ENCODE data around the gene BCAT1.
"Not testable (repeated sequence)": the region's sequence is repeated elsewhere in the genome, so short reads cannot be mapped to it uniquely, and the experiment has no call there.

BCAT1 gene

DNA sequence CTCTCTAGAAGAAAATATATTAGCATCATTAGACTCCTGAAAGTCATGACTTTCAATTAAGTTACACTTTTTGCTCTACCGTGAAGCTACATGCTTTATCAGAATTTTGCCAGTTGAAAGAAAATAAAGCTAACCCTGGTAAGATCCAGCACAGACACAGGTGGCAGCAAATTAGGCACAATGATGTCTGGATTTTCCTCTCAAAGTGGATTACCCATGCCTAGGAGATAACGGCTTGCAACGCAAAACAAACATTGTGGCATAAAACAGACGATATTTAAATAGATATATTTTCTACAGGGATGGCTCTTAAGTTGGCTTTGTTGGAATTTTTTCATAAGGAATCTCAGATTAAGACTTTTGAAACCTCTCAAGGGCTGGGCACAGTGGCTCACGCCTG lies 33.4 kb downstream of the BCAT1 start:
- TF ChIP-seq, protein P1, sequence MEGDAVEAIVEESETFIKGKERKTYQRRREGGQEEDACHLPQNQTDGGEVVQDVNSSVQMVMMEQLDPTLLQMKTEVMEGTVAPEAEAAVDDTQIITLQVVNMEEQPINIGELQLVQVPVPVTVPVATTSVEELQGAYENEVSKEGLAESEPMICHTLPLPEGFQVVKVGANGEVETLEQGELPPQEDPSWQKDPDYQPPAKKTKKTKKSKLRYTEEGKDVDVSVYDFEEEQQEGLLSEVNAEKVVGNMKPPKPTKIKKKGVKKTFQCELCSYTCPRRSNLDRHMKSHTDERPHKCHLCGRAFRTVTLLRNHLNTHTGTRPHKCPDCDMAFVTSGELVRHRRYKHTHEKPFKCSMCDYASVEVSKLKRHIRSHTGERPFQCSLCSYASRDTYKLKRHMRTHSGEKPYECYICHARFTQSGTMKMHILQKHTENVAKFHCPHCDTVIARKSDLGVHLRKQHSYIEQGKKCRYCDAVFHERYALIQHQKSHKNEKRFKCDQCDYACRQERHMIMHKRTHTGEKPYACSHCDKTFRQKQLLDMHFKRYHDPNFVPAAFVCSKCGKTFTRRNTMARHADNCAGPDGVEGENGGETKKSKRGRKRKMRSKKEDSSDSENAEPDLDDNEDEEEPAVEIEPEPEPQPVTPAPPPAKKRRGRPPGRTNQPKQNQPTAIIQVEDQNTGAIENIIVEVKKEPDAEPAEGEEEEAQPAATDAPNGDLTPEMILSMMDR (IDR thresholded peaks at IDR 0.05; ENCODE audit: low read depth, low read length, missing control alignments), result no peak
- no peak overlapping the region for H3K4me3 ChIP-seq (ENCODE audit: low read depth, low read length)
- DNase-seq (ENCODE audit: low read depth), result no peak

DNA sequence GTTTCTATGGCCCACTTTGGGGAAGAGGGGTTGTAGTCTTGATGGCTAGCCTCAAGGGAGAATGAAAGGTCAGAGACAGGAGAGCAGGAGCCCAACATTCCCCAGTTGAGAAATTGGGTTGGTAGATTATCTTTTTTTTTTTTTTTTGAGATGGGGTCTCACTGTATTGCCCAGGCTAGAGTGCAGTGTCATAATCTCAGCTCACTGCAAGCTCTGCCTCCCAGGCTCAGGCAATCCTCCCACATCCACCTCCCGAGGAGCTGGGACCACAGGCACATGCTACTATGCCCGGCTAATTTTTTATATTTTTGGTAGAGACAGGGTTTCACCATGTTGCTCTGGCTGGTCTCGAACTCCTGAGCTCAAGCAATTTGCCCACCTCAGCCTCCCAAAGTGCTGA lies 34.9 kb downstream of the BCAT1 start:
- TF ChIP-seq, protein P1 (IDR thresholded peaks at IDR 0.05; ENCODE audit: low read depth, low read length, missing control alignments), result no peak
- no peak overlapping the region for H3K4me3 ChIP-seq (ENCODE audit: low read depth, low read length)
- no peak for DNase-seq (ENCODE audit: low read depth)

DNA sequence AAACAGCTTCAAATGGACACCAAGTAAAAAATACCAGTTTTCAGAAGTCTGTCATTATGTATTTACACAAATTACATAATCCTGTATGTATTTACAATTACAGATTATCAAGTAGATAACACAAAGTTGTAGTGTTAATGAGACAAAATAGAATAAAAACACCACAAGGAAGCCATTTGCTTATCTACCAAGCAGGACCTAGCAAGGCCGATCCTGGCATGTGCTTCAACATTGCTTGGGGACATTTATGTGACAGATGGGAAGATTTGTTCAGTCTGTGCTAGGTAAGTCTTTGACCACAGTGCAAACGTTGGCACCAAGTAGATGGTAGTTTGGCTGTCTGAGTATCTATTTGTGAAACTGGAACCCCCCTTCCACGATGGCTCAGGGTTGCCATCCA lies 35.8 kb downstream of the BCAT1 start:
- H3K4me3 ChIP-seq (ENCODE audit: low read depth, low read length), result no peak overlapping the region
- TF ChIP-seq, protein P1 (IDR thresholded peaks at IDR 0.05; ENCODE audit: low read depth, low read length, missing control alignments), result no peak
- no peak for DNase-seq (ENCODE audit: low read depth)

DNA sequence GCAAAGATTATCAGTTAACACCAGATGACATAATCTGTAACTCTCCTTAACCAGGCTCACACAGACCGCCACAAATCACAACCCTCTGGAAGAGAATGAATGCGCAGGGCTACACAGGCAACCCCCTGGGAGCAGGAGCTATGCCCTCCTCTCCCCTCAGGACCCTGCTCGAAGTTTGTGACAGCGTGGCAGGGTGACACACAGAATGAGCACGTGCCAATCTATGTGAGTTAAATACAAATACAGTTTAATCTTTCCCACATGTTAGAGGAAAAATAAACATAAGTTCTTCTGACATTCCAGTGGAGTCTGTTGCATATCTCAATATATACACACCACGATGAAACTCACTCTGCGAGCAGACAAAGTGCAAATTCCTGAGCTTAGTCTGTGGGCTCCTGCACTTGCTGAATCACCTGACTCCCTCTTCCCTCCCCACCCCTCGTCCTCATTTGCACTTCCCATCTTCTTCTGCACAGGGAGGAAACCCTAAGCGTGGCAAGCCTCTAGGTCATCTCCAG lies 37.6 kb downstream of the BCAT1 start:
- DNase-seq (ENCODE audit: low read depth), result no peak
- TF ChIP-seq, protein P1 (IDR thresholded peaks at IDR 0.05; ENCODE audit: low read depth, low read length, missing control alignments), result no peak
- no peak overlapping the region for H3K4me3 ChIP-seq (ENCODE audit: low read depth, low read length)

DNA sequence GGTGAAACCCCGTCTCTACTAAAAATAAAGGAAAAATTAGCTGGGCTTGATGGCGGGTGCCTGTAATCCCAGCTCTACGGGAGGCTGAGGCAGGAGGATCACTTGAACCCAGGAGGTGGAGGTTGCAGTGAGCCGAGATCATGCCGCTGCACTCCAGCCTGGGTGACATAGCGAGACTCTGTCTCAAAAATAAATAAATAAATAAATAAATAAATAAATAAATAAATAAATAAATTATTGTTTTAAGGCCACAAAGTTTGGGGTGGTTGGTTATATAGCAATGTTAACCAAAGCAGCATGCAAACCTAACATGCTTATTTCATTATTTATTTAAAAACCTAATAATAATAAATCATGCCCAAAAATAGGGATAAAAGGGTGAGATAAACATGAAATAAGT lies 38.7 kb downstream of the BCAT1 start:
- not testable (repeated sequence) for H3K4me3 ChIP-seq (ENCODE audit: low read depth, low read length); DNase-seq (ENCODE audit: low read depth)

DNA sequence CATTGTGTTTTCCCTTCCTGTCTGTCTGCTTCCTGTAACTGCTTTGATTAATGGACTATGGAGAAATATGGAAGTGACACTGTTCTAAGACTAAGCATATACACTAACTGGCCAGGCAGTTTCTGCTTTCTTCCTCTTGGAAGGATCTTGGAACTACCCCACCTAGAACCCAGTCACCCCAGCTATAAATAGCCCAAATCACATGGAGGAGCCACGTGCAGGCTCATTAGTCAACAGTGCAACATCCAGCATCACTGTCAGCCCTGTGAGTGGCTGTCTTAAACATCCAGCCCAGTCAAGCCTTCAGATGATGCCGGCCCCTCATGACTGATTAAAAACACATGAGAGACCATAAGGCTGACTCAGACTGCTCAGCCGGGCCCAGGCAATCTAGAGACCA lies 39.2 kb downstream of the BCAT1 start:
- TF ChIP-seq, protein P1 (IDR thresholded peaks at IDR 0.05; ENCODE audit: low read depth, low read length, missing control alignments), result no peak
- DNase-seq (ENCODE audit: low read depth), result no peak
- H3K4me3 ChIP-seq (ENCODE audit: low read depth, low read length), result no peak overlapping the region

DNA sequence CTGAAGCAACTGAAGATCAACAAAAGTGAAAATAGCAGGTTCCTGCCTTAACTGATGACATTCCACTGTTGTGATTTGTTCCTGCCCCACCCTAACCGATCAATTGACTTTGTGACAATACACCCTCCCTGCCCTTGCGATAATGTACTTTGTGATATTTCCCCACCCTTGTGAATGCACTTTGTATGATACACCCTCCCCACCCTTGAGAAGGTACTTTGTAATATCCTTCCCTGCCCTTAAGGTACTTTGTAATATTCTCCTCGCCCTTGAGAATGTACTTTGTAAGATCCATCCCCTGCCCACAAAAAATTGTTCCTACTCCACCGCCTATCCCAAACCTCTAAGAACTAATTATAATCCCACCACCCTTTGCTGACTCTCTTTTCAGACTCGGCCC lies 41.4 kb downstream of the BCAT1 start:
- TF ChIP-seq, protein P1 (IDR thresholded peaks at IDR 0.05; ENCODE audit: low read depth, low read length, missing control alignments), result no peak
- DNase-seq (ENCODE audit: low read depth), result no peak
- H3K4me3 ChIP-seq (ENCODE audit: low read depth, low read length), result no peak overlapping the region

Data from GM12864 (cell line).